Epithelial cell of proximal tubule (primary cell): ENCODE measurements around the gene CYP3A4. TPM values are rescaled to one million over a fixed set of nuclear protein-coding genes. Genes with fewer than 3 reads are reported as not detected.

Experiments used
- DNase-seq: peaks from one replicate; pipeline ENCODE4 v3.0.0-alpha.2; 2011; ENCODE audit warnings: low read depth
- H3K4me3 ChIP-seq: 2 replicates; pipeline ENCODE4 v1.5.1; 2011; ENCODE audit warnings: low read depth, mild to moderate bottlenecking, low read length
- total RNA-seq: library from RNA; depleted of rRNA; stranded (reverse); fragments of >200 nt; gene quantifications from 2 replicates; pipeline ENCODE4 v1.2.3, GENCODE V29; 2015
- TF ChIP-seq, protein P1 (sequence below): conservative IDR thresholded peaks from 2 replicates; pipeline ENCODE4 v1.5.1; 2012; ENCODE audit warnings: low read depth, mild to moderate bottlenecking, low read length

CYP3A4 gene
- total RNA-seq, 1 donor from 2014 or later: not detected

GRCh38 chr7:99792967-99793366, 9.0 kb upstream of the CYP3A4 start:
- DNase-seq: no peak
- TF ChIP-seq, protein P1, sequence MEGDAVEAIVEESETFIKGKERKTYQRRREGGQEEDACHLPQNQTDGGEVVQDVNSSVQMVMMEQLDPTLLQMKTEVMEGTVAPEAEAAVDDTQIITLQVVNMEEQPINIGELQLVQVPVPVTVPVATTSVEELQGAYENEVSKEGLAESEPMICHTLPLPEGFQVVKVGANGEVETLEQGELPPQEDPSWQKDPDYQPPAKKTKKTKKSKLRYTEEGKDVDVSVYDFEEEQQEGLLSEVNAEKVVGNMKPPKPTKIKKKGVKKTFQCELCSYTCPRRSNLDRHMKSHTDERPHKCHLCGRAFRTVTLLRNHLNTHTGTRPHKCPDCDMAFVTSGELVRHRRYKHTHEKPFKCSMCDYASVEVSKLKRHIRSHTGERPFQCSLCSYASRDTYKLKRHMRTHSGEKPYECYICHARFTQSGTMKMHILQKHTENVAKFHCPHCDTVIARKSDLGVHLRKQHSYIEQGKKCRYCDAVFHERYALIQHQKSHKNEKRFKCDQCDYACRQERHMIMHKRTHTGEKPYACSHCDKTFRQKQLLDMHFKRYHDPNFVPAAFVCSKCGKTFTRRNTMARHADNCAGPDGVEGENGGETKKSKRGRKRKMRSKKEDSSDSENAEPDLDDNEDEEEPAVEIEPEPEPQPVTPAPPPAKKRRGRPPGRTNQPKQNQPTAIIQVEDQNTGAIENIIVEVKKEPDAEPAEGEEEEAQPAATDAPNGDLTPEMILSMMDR: no peak
- H3K4me3 ChIP-seq: no peak overlapping the region

DNA sequence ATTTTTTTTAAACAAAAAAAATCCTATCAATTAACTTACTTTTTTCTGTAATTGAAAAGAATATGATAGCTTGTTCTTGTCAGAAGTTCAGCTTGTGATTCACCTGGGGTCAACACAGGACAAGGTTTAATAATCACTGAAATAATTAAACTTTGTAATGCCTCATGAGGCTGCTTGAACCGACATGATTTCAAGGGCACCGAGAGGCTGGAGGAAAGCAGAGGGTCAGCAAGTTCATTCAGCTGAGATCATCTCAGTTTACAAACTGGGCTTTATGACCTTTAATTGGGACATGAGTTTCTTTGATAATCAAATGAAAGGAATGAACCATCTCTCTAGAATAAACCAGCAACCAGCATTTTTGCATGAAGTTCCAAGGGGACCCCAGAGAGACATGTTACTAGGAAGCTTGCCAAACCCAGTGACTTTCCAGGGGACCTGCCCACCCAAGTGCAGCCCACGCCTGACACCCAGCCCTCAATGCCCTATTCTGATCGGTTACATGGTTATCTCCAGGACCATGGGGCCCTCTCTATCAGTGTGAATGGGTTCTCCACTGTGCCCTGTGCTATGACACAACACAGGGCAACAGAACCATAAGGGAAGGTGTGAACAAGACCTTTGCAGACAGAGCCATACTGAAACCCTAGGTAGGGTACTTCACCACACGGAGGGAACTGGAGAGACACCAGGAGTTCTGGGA, 7.8 kb upstream of the CYP3A4 start:
- no peak overlapping the region for H3K4me3 ChIP-seq
- TF ChIP-seq, protein P1: no peak
- peak; percentile 43 for DNase-seq

DNA sequence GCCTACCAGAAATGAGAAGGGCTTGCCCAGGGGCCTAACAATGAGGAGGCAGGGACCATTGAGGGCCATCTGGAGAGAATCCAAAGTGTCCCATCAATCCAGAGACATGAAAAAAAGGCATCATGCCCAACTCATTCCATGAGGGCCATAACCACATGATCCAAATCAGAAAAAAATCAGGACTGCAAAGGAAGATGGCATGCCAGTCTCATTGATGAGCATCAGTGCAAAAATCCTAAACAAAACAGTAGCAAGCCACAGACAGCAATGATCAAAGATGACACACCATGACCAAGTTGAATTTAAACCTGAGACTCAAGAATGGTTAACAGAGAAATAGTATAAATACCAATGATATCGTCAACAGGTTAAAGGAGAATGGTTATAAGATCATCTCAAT, 7.0 kb upstream of the CYP3A4 start:
- H3K4me3 ChIP-seq: no peak overlapping the region
- DNase-seq: peak; percentile 90
- TF ChIP-seq, protein P1: no peak

DNA sequence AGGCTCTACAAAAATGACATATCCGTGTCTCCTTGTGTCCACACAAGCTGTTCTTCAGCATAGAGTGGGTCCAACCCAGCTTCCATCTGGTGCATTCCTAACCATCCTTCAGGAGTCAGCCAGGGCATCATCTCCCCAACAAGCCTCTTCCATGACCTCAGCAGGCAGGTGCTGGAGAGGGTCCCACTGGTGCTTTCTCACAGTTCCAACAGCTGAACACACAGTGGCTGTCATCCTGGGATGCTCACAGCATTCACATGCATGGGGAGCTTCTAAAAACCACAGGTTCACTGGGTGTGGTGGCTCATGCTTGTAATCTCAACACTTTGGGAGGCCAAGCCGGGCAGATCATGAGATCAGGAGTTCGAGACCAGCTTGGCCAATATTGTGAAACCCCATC, 6.4 kb upstream of the CYP3A4 start:
- no peak overlapping the region for H3K4me3 ChIP-seq
- no peak for DNase-seq

GRCh38 chr7:99789441-99790070, 5.6 kb upstream of the CYP3A4 start:
- TF ChIP-seq, protein P1: no peak
- DNase-seq: no peak
- no peak overlapping the region for H3K4me3 ChIP-seq

More for the DNA sequence above, 6.4 kb upstream of the CYP3A4 start:
- TF ChIP-seq, protein P1: no peak

GRCh38 chr7:99788554-99788953, 4.6 kb upstream of the CYP3A4 start:
- TF ChIP-seq, protein P1: no peak
- DNase-seq: no peak
- no peak overlapping the region for H3K4me3 ChIP-seq
